ENCODE measurements around the gene RAB4B. TPM values are rescaled to one million over a fixed set of nuclear protein-coding genes. Genes with fewer than 3 reads are reported as not detected.
"Not testable (repeated sequence)": the region's sequence is repeated elsewhere in the genome, so short reads cannot be mapped to it uniquely, and the experiment has no call there.

RAB4B gene
- total and polyA plus RNA-seq, 2 of the 13 experiments (the other 11 are each of a cell fraction or from before 2014, with no cell fraction given), result 3.3 to 5.4 TPM

DNA sequence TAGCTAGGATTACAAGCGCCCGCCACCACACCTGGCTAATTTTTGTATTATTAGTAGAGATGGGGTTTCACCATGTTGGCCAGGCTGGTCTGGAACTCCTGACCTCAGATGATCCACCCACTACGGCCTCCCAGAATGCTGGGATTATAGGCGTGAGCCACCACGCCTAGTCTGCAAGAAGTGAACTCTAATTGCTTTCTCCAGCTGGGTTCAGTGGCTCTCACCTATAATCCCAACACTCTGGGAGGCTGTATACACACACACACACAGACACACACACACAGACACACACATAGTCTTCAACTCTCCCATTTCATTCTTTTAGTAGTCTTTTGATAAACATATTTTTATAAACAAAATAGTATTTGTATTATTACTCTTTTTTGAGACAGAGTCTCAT lies 48.0 kb upstream of the RAB4B start:
- H2AFZ ChIP-seq (ENCODE audit: low read length); in situ Hi-C loops (cut with HindIII; ENCODE audit: extremely low pct_ligation_motif_present, low pct_unique_long_range_greater_than_20kb); ATAC-seq; H3K9ac ChIP-seq (ENCODE audit: insufficient read depth, low read depth, low read length); FAIRE-seq; intact Hi-C loops (cut with micrococcal nuclease; ENCODE audit: unreplicated experiment); BruUV-seq (replicated peaks); H3K4me1 ChIP-seq (ENCODE audit: insufficient read depth, low read length); CTCF ChIA-PET (ENCODE audit: low intra/inter-chr PET ratio, low total read pairs); H3K4me3 ChIP-seq (replicated peaks in 1 of 3; ENCODE audit: insufficient read depth in 1 of 3, low read depth in 2 of 3, low read length in 3 of 3); H4K20me1 ChIP-seq (ENCODE audit: insufficient read depth, low read length); H3K27ac ChIP-seq (ENCODE audit: extremely low read length, insufficient read depth, low read length); H3K9me3 ChIP-seq (ENCODE audit: low read length); H3K79me2 ChIP-seq (ENCODE audit: insufficient read depth, low read length); H3K4me2 ChIP-seq (ENCODE audit: low read depth, low read length); H3K27me3 ChIP-seq (ENCODE audit: control insufficient read depth in 1 of 2, insufficient read depth in 2 of 2, low read length in 2 of 2); DNase-seq (ENCODE audit: low spot score): not testable (repeated sequence)
- WGBS (ENCODE audit: low lambda C conversion rate), result 100% methylated on average over 4 of the region's 5 CpGs
- H3K36me3 ChIP-seq (replicated peaks in 1 of 2; ENCODE audit: control insufficient read depth in 1 of 2, insufficient read depth in 2 of 2, low read length in 2 of 2), result peaks cover 23 to 74% of the 10 kb centered on the region in 2 experiments; a peak in 4 of 5 replicates
- POLR2A ChIA-PET, result interaction anchor here (0.8 kb wide), 1 partner anchor 76 kb away, joined by 3 read pairs; no protein-coding TSS in a partner anchor

DNA sequence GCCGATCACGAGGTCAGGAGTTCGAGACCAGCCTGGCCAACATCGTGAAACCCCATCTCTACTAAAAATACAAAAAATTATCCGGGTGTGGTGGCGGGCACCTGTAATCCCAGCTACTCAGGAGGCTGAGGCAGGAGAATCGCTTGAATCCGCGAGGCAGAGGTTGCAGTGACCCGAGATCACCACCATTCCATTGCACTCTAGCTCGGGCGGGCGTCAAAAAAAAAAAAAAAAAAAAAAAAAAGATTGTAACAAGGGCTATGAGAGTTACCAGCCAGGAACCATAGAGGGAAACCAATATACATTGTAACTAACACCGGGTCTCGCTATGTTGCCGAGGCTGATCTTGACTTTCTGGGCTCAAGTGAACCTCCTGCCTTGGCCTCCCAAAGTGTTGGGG lies 45.7 kb upstream of the RAB4B start:
- in situ Hi-C loops (cut with HindIII; ENCODE audit: extremely low pct_ligation_motif_present, low pct_unique_long_range_greater_than_20kb); BruUV-seq (replicated peaks): not testable (repeated sequence)
- WGBS (ENCODE audit: low lambda C conversion rate), result 93% methylated on average over 16 of the region's 16 CpGs

DNA sequence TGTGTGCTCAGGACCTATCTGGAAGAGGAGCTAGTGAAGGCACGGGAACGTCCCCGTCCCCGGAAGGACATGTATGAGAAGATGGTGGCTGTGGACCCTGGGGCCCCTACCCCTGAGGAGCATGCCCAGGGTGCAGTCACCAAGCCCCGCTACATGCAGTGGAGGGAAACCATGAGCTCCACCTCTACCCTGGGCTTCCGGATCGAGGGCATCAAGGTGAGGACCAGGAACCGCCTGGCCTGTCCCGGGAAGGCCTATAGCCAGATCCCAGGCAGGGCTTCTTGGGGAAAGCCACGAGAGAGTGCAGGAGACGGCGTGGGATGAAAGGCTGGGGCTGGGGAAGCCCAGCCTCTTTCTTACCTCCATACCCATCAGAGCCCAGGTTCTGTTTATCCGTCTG lies 44.9 kb upstream of the RAB4B start:
- no peak overlapping the region for H3K9ac ChIP-seq (ENCODE audit: insufficient read depth, low read depth, low read length)
- no peak overlapping the region for H2AFZ ChIP-seq (ENCODE audit: low read length)
- ChIA-PET POLR2A (no interaction called here), CTCF (ENCODE audit: low intra/inter-chr PET ratio, low total read pairs) (no interaction called here)
- no peak overlapping the region for H3K27ac ChIP-seq (ENCODE audit: extremely low read length, insufficient read depth, low read length)
- no peaks in the 10 kb centered on the region for H3K9me3 ChIP-seq (ENCODE audit: low read length)
- H3K4me3 ChIP-seq (replicated peaks in 1 of 3; ENCODE audit: insufficient read depth in 1 of 3, low read depth in 2 of 3, low read length in 3 of 3), result no peak overlapping the region
- H3K4me1 ChIP-seq (ENCODE audit: insufficient read depth, low read length), result peaks cover 19% of the 10 kb centered on the region
- no peaks in the 10 kb centered on the region for H4K20me1 ChIP-seq (ENCODE audit: insufficient read depth, low read length)
- no peak for DNase-seq (ENCODE audit: low spot score)
- H3K36me3 ChIP-seq (replicated peaks in 1 of 2; ENCODE audit: control insufficient read depth in 1 of 2, insufficient read depth in 2 of 2, low read length in 2 of 2), result peaks cover 32 to 72% of the 10 kb centered on the region in 2 experiments
- H3K4me2 ChIP-seq (ENCODE audit: low read depth, low read length), result no peak overlapping the region
- H3K27me3 ChIP-seq (ENCODE audit: control insufficient read depth in 1 of 2, insufficient read depth in 2 of 2, low read length in 2 of 2), result no peaks in the 10 kb centered on the region
- intact Hi-C loops (cut with micrococcal nuclease; ENCODE audit: unreplicated experiment) (no loop called here), in situ Hi-C loops (cut with HindIII; ENCODE audit: extremely low pct_ligation_motif_present, low pct_unique_long_range_greater_than_20kb) (no loop called here)
- 95% methylated on average over 13 of the region's 13 CpGs for WGBS (ENCODE audit: low lambda C conversion rate)
- BruUV-seq (replicated peaks), result no TSS peak
- ATAC-seq, result no peak
- no peaks in the 10 kb centered on the region for H3K79me2 ChIP-seq (ENCODE audit: insufficient read depth, low read length)
- no peak for FAIRE-seq
- TF ChIP-seq MBNL3 (CRISPR knock-in tag; conservative IDR thresholded peaks at IDR 0.05) (no peak), ZBTB21 (CRISPR knock-in tag; IDR thresholded peaks at IDR 0.05) (no peak), ZNF703 (CRISPR knock-in tag; IDR thresholded peaks at IDR 0.05; ENCODE audit: borderline replicate concordance) (no peak)
- TF ChIP-seq, protein P1, sequence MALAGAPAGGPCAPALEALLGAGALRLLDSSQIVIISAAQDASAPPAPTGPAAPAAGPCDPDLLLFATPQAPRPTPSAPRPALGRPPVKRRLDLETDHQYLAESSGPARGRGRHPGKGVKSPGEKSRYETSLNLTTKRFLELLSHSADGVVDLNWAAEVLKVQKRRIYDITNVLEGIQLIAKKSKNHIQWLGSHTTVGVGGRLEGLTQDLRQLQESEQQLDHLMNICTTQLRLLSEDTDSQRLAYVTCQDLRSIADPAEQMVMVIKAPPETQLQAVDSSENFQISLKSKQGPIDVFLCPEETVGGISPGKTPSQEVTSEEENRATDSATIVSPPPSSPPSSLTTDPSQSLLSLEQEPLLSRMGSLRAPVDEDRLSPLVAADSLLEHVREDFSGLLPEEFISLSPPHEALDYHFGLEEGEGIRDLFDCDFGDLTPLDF (CRISPR knock-in tag; IDR thresholded peaks at IDR 0.05), result no peak
- TF ChIP-seq, protein P2, sequence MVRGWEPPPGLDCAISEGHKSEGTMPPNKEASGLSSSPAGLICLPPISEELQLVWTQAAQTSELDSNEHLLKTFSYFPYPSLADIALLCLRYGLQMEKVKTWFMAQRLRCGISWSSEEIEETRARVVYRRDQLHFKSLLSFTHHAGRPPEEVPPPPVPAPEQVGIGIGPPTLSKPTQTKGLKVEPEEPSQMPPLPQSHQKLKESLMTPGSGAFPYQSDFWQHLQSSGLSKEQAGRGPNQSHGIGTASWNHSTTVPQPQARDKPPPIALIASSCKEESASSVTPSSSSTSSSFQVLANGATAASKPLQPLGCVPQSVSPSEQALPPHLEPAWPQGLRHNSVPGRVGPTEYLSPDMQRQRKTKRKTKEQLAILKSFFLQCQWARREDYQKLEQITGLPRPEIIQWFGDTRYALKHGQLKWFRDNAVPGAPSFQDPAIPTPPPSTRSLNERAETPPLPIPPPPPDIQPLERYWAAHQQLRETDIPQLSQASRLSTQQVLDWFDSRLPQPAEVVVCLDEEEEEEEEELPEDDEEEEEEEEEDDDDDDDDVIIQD (CRISPR knock-in tag; IDR thresholded peaks at IDR 0.05; ENCODE audit: low read depth), result no peak
- TF ChIP-seq, protein P3, sequence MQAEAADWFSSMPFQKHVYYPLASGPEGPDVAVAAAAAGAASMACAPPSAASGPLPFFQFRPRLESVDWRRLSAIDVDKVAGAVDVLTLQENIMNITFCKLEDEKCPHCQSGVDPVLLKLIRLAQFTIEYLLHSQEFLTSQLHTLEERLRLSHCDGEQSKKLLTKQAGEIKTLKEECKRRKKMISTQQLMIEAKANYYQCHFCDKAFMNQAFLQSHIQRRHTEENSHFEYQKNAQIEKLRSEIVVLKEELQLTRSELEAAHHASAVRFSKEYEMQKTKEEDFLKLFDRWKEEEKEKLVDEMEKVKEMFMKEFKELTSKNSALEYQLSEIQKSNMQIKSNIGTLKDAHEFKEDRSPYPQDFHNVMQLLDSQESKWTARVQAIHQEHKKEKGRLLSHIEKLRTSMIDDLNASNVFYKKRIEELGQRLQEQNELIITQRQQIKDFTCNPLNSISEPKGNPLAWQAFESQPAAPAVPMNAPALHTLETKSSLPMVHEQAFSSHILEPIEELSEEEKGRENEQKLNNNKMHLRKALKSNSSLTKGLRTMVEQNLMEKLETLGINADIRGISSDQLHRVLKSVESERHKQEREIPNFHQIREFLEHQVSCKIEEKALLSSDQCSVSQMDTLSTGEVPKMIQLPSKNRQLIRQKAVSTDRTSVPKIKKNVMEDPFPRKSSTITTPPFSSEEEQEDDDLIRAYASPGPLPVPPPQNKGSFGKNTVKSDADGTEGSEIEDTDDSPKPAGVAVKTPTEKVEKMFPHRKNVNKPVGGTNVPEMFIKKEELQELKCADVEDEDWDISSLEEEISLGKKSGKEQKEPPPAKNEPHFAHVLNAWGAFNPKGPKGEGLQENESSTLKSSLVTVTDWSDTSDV (CRISPR knock-in tag; IDR thresholded peaks at IDR 0.05), result no peak

More for the DNA sequence above, 45.7 kb upstream of the RAB4B start:
- H3K9ac ChIP-seq (ENCODE audit: insufficient read depth, low read depth, low read length); H3K9me3 ChIP-seq (ENCODE audit: low read length); H3K27me3 ChIP-seq (ENCODE audit: control insufficient read depth in 1 of 2, insufficient read depth in 2 of 2, low read length in 2 of 2); H3K4me3 ChIP-seq (replicated peaks in 1 of 3; ENCODE audit: insufficient read depth in 1 of 3, low read depth in 2 of 3, low read length in 3 of 3); FAIRE-seq; H3K27ac ChIP-seq (ENCODE audit: extremely low read length, insufficient read depth, low read length); H2AFZ ChIP-seq (ENCODE audit: low read length); DNase-seq (ENCODE audit: low spot score); CTCF ChIA-PET (ENCODE audit: low intra/inter-chr PET ratio, low total read pairs); H4K20me1 ChIP-seq (ENCODE audit: insufficient read depth, low read length); intact Hi-C loops (cut with micrococcal nuclease; ENCODE audit: unreplicated experiment); ATAC-seq; POLR2A ChIA-PET; H3K79me2 ChIP-seq (ENCODE audit: insufficient read depth, low read length); H3K4me2 ChIP-seq (ENCODE audit: low read depth, low read length): not testable (repeated sequence)
- H3K4me1 ChIP-seq (ENCODE audit: insufficient read depth, low read length), result peaks cover 19% of the 10 kb centered on the region
- peaks cover 29 to 77% of the 10 kb centered on the region in 2 experiments for H3K36me3 ChIP-seq (replicated peaks in 1 of 2; ENCODE audit: control insufficient read depth in 1 of 2, insufficient read depth in 2 of 2, low read length in 2 of 2)
